ENCODE data around the gene ABCC10. TPM values are rescaled to one million over a fixed set of nuclear protein-coding genes. Genes with fewer than 3 reads are reported as not detected.
"Not testable (repeated sequence)": the region's sequence is repeated elsewhere in the genome, so short reads cannot be mapped to it uniquely, and the experiment has no call there.

The ABCC10 gene
- total and polyA plus RNA-seq, 4 donors = 1.4 to 35.1 (median 25.0) TPM

DNA sequence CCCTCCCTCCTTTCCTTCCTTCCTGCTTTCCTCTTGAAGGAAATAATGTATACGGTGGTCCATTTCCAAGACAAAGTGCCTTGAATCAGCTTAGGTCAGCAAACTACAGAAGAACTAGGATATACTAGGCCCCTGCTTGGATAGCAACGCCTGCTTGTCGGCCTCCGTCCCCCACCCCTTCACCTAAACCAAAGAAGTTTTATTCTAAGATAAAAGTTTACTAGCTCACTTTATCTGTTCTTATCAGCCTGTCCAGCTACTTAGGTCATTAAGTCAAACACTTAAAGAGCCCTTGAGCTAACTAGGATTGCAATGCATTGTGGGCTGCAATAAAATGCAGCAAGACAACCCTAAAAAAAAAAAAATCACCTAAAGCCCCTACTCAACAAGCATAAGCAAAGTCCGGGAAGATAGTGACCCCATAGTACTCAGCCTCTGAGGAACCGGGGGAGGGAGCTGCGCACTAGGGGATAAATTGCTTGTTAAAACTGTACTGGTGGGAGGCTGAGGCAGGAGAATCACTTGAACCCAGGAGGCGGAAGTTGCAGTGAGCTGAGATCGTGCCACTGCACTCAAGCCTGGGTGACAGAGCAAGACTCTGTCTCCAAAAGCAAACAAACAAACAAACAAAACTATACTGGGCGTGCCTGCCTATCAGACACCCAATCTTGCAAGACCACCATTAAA lies 36.4 kb upstream of the ABCC10 start:
- not testable (repeated sequence) for H3K27ac ChIP-seq (ENCODE audit: low read depth in 1 of 2, low read length in 2 of 2); ATAC-seq (ENCODE audit: low FRiP score)
- intact Hi-C loops (cut with DNase I) = loop anchor here in 1 of 2 donors (10.0 kb wide), 1 partner anchor 114 kb away; no protein-coding TSS in a partner anchor

DNA sequence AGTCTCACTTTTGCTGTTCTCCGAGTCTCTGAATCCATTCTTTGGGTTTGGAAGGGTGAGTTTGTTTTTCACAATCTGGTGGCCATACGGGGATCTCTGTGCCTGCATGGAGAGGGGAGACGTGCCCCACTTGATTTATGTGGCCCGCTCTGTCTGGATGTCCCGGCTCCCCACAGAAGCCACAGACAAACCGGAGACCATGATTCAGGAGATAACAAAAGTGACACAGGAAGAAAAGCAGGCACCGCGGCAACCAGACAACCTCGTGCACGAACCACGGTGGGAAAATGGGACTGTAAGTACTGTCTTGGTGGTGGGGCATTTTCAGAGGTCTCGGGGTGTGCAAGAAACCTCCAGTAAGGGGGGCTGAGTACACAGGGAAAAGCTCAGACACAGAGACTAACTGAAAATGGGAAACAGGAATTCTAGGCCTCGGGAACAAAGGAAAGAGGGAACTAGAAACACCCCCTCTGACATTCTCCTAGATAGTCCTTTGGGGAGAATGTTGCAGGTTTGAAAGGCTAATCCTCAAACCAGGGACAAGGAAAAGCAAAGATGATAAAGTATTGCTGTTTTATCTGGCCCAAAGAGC lies 35.8 kb upstream of the ABCC10 start:
- Histone ChIP-seq H3K27ac (ENCODE audit: low read depth in 1 of 2, low read length in 2 of 2) (no peak overlapping the region), H3K36me3 (ENCODE audit: control insufficient read depth in 1 of 2, insufficient read depth in 2 of 2, low read length in 1 of 2) (no peaks in the 10 kb centered on the region), H3K27me3 (ENCODE audit: control insufficient read depth in 1 of 2, insufficient read depth in 2 of 2, low read length in 1 of 2) (no peaks in the 10 kb centered on the region), H3K9me3 (ENCODE audit: control insufficient read depth, low read length) (no peaks in the 10 kb centered on the region), H3K4me3 (ENCODE audit: low read length in 2 of 2) (no peak overlapping the region), H3K4me1 (ENCODE audit: control insufficient read depth in 1 of 2, insufficient read depth in 2 of 2, low read length in 2 of 2) (no peaks in the 10 kb centered on the region)
- intact Hi-C loops (cut with DNase I) = loop anchor here in 1 of 2 donors (10.0 kb wide), 1 partner anchor 113 kb away; no protein-coding TSS in a partner anchor
- no peak for ATAC-seq (ENCODE audit: low FRiP score)
- no peak for DNase-seq
- 54 to 59% methylated on average over 13 of the region's 13 CpGs for WGBS, 2 donors

More for the DNA sequence above, 36.4 kb upstream of the ABCC10 start:
- H3K27me3 ChIP-seq (ENCODE audit: control insufficient read depth in 1 of 2, insufficient read depth in 2 of 2, low read length in 1 of 2); H3K4me3 ChIP-seq (ENCODE audit: low read length in 2 of 2); H3K36me3 ChIP-seq (ENCODE audit: control insufficient read depth in 1 of 2, insufficient read depth in 2 of 2, low read length in 1 of 2); H3K9me3 ChIP-seq (ENCODE audit: control insufficient read depth, low read length); H3K4me1 ChIP-seq (ENCODE audit: control insufficient read depth in 1 of 2, insufficient read depth in 2 of 2, low read length in 2 of 2); DNase-seq: not testable (repeated sequence)
- WGBS, 2 donors = 81 to 89% methylated on average over 10 of the region's 10 CpGs

DNA sequence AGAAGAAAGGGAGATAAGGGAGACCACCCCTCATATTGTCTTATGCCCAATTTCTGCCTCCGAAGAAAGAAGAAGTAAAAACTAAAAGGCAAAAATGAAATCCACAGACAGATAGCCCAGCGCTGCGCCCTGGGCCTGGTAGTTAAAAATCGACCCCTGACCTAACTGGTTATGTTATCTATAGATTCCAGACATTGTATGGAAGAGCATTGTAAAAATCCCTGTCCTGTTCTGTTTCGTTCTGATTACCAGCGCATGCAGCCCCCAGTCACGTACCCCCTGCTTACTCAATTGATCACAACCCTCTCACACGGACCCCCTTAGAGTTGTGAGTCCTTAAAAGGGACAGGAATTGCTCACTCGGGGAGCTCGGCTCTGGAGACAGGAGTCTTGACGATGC lies 34.2 kb upstream of the ABCC10 start:
- 72 to 77% methylated on average over 11 of the region's 11 CpGs for WGBS, 2 donors
- not testable (repeated sequence) for H3K36me3 ChIP-seq (ENCODE audit: control insufficient read depth in 1 of 2, insufficient read depth in 2 of 2, low read length in 1 of 2); H3K9me3 ChIP-seq (ENCODE audit: control insufficient read depth, low read length); ATAC-seq (ENCODE audit: low FRiP score); H3K27ac ChIP-seq (ENCODE audit: low read depth in 1 of 2, low read length in 2 of 2); H3K4me3 ChIP-seq (ENCODE audit: low read length in 2 of 2); H3K4me1 ChIP-seq (ENCODE audit: control insufficient read depth in 1 of 2, insufficient read depth in 2 of 2, low read length in 2 of 2); DNase-seq; H3K27me3 ChIP-seq (ENCODE audit: control insufficient read depth in 1 of 2, insufficient read depth in 2 of 2, low read length in 1 of 2)
- intact Hi-C loops (cut with DNase I) = loop anchor here in 1 of 2 donors (10.0 kb wide), 1 partner anchor 112 kb away; no protein-coding TSS in a partner anchor

DNA sequence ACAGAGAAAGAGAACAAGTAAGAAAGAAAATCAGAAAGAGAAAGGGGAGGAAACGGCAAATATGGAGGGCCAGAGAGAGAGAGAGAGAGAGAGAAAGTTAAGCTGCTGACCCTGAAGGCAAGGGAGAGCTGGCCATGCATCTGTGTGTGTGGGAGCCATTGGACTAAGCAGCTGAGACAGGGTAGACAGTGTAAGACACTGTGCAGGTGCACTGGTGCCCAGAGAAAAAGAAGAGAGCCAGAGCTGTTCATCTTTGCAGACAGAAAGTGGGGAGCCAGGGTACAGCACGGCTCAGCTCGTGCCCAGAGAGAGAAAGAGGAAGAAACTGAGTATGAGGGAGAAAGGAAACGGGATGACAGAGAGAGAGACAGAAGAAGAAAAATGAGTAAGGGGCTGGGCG lies 33.7 kb upstream of the ABCC10 start:
- intact Hi-C loops (cut with DNase I) = loop anchor here in 1 of 2 donors (10.0 kb wide), 1 partner anchor 111 kb away; no protein-coding TSS in a partner anchor
- Histone ChIP-seq H3K27me3 (ENCODE audit: control insufficient read depth in 1 of 2, insufficient read depth in 2 of 2, low read length in 1 of 2) (no peaks in the 10 kb centered on the region), H3K4me3 (ENCODE audit: low read length in 2 of 2) (no peak overlapping the region), H3K36me3 (ENCODE audit: control insufficient read depth in 1 of 2, insufficient read depth in 2 of 2, low read length in 1 of 2) (no peaks in the 10 kb centered on the region), H3K27ac (ENCODE audit: low read depth in 1 of 2, low read length in 2 of 2) (no peak overlapping the region), H3K9me3 (ENCODE audit: control insufficient read depth, low read length) (no peaks in the 10 kb centered on the region), H3K4me1 (ENCODE audit: control insufficient read depth in 1 of 2, insufficient read depth in 2 of 2, low read length in 2 of 2) (no peaks in the 10 kb centered on the region)
- no peak for ATAC-seq (ENCODE audit: low FRiP score)
- WGBS, 2 donors = 69 to 82% methylated on average over 5 of the region's 5 CpGs
- DNase-seq = no peak

DNA sequence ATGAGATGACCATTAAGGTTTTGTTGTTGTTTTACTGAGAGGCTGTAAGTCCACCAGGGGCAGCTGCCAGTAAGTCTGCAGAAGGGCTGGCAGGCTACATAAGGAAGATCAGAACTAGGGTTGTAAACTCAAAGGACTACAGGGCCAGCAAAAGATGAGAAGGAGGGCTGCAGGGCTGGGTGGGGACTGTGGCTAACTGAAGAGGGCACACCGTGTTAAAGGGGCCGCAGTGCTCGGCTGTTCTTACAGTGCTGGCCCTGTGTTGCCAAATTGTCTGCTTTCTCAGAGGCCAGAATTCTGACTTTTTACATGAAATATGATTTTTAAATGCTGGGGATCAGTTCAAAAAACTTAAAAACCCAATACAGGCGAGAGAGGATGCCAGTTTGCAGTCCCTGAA lies 32.4 kb upstream of the ABCC10 start:
- H3K4me1 ChIP-seq (ENCODE audit: control insufficient read depth in 1 of 2, insufficient read depth in 2 of 2, low read length in 2 of 2) = no peaks in the 10 kb centered on the region
- no peak overlapping the region for H3K27ac ChIP-seq (ENCODE audit: low read depth in 1 of 2, low read length in 2 of 2)
- H3K27me3 ChIP-seq (ENCODE audit: control insufficient read depth in 1 of 2, insufficient read depth in 2 of 2, low read length in 1 of 2) = no peaks in the 10 kb centered on the region
- no peaks in the 10 kb centered on the region for H3K9me3 ChIP-seq (ENCODE audit: control insufficient read depth, low read length)
- no peaks in the 10 kb centered on the region for H3K36me3 ChIP-seq (ENCODE audit: control insufficient read depth in 1 of 2, insufficient read depth in 2 of 2, low read length in 1 of 2)
- H3K4me3 ChIP-seq (ENCODE audit: low read length in 2 of 2) = no peak overlapping the region
- intact Hi-C loops (cut with DNase I) = loop anchor here in 1 of 2 donors (10.0 kb wide), 1 partner anchor 110 kb away; no protein-coding TSS in a partner anchor
- DNase-seq = no peak
- no peak for ATAC-seq (ENCODE audit: low FRiP score)
- WGBS, 2 donors = 97 to 100% methylated on average over 4 of the region's 4 CpGs

DNA sequence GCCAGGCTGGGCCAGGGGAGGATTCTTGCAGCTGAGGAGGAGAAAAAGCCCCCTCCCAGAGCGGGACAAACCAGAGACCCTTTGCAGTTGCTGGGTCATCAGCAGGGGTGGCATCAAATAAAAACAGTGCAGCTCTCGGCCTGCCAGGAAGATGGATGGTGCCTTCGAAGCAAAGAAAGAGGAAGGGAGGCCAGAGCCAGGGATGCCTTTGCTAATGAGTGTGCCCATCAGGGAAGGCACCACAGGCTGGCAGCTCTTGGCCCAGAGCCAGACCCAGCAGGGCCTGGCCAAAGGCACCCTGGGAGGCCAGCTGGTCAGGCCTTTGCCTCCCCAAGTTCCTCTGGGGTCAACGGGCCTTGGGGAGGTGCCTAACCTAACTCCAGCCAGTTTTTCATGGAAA lies 31.6 kb upstream of the ABCC10 start:
- 58 to 59% methylated on average over 4 of the region's 4 CpGs for WGBS, 2 donors
- Histone ChIP-seq H3K4me3 (ENCODE audit: low read length in 2 of 2) (no peak overlapping the region), H3K27me3 (ENCODE audit: control insufficient read depth in 1 of 2, insufficient read depth in 2 of 2, low read length in 1 of 2) (no peaks in the 10 kb centered on the region), H3K36me3 (ENCODE audit: control insufficient read depth in 1 of 2, insufficient read depth in 2 of 2, low read length in 1 of 2) (no peaks in the 10 kb centered on the region), H3K27ac (ENCODE audit: low read depth in 1 of 2, low read length in 2 of 2) (no peak overlapping the region), H3K4me1 (ENCODE audit: control insufficient read depth in 1 of 2, insufficient read depth in 2 of 2, low read length in 2 of 2) (no peaks in the 10 kb centered on the region), H3K9me3 (ENCODE audit: control insufficient read depth, low read length) (no peaks in the 10 kb centered on the region)
- no peak for DNase-seq
- no peak for ATAC-seq (ENCODE audit: low FRiP score)
- intact Hi-C loops (cut with DNase I) = loop anchor here in 1 of 2 donors (10.0 kb wide), 1 partner anchor 109 kb away; no protein-coding TSS in a partner anchor

DNA sequence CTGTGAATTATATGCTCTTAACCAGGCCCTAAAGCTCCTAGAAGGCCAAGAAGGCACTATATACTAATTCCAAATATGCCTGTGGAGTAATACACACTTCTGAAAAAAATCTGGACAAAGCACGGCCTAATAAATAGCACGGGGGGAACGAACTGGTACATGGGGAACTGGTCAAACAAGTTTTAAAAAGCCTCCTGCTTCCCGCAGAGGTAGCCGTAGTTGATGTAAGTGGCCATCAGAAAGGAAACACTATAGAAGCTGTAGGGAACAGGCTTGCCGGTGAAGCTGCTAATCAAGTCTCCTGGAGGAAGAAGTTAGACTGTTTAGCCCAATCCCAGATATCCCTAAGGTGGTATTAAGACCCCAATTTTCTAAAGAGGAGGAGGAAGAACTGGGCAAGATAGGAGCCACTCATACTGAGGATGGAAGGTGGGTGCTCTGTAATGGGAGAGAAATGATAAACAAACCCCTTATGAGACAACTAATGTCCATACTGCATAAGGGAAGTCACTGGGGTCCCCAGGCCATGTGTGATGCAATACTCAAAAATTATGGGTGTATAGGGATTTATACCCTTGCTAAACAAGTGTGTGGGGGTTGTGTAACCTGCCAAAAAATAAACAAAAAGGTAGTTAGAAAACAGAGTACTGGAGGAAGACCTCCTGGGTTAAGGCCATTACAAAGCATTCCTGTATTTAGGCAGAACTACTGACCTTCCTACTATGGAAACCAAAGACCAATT lies 30.8 kb upstream of the ABCC10 start:
- intact Hi-C loops (cut with DNase I) = loop anchor here in 1 of 2 donors (10.0 kb wide), 1 partner anchor 108 kb away; no protein-coding TSS in a partner anchor
- H3K27ac ChIP-seq (ENCODE audit: low read depth in 1 of 2, low read length in 2 of 2) = no peak overlapping the region
- H3K9me3 ChIP-seq (ENCODE audit: control insufficient read depth, low read length) = no peaks in the 10 kb centered on the region
- DNase-seq (no peak), ATAC-seq (ENCODE audit: low FRiP score) (no peak)
- 89 to 91% methylated on average over 6 of the region's 6 CpGs for WGBS, 2 donors
- no peaks in the 10 kb centered on the region for H3K27me3 ChIP-seq (ENCODE audit: control insufficient read depth in 1 of 2, insufficient read depth in 2 of 2, low read length in 1 of 2)
- no peaks in the 10 kb centered on the region for H3K36me3 ChIP-seq (ENCODE audit: control insufficient read depth in 1 of 2, insufficient read depth in 2 of 2, low read length in 1 of 2)
- H3K4me1 ChIP-seq (ENCODE audit: control insufficient read depth in 1 of 2, insufficient read depth in 2 of 2, low read length in 2 of 2) = no peaks in the 10 kb centered on the region
- H3K4me3 ChIP-seq (ENCODE audit: low read length in 2 of 2) = no peak overlapping the region

DNA sequence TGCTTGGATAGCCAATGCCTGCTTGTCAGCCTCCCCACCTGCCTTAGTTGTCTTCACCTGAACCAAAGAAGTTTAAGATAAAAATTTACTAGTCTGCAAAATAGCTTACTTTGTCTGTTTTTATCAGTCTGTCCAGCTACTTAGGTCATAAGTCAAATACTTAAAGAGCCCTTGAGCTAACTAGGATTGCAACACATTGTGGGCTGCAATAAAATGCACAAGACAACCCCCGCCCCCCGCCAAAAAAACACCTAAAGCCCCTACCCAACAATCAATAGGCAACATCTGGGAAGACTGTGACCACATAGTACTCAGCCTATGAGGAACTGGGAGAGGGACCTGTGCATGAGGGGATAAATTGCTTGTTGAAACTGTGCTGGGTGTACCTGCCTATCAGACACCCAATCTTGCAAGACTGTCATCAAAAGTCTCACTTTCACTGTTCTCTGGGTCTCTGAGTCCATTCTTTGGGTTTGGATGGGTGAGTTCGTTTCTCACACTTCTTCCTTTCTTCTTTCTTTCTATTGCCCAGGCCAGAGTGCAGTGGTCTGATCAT lies 27.3 kb upstream of the ABCC10 start:
- Histone ChIP-seq H3K27me3 (ENCODE audit: control insufficient read depth in 1 of 2, insufficient read depth in 2 of 2, low read length in 1 of 2) (no peaks in the 10 kb centered on the region), H3K4me1 (ENCODE audit: control insufficient read depth in 1 of 2, insufficient read depth in 2 of 2, low read length in 2 of 2) (no peaks in the 10 kb centered on the region), H3K9me3 (ENCODE audit: control insufficient read depth, low read length) (no peaks in the 10 kb centered on the region), H3K36me3 (ENCODE audit: control insufficient read depth in 1 of 2, insufficient read depth in 2 of 2, low read length in 1 of 2) (no peaks in the 10 kb centered on the region), H3K27ac (ENCODE audit: low read depth in 1 of 2, low read length in 2 of 2) (no peak overlapping the region), H3K4me3 (ENCODE audit: low read length in 2 of 2) (no peak overlapping the region)
- ATAC-seq (ENCODE audit: low FRiP score) (no peak), DNase-seq (no peak)
- intact Hi-C loops (cut with DNase I) = loop anchor here in 1 of 2 donors (10.0 kb wide), 1 partner anchor 105 kb away; no protein-coding TSS in a partner anchor
- 82 to 90% methylated on average over 3 of the region's 3 CpGs for WGBS, 2 donors

All from aorta (tissue), 5 donors.